ENCODE measurements around the gene RASAL2. TPM values are rescaled to one million over a fixed set of nuclear protein-coding genes. Genes with fewer than 3 reads are reported as not detected.

The RASAL2 gene
- total and polyA plus RNA-seq, 2 donors (not counting 1 experiment from before 2014, with no cell fraction given) = 0.12 TPM; not detected in 1

- intact Hi-C loops (cut with micrococcal nuclease) = no loop called here
- Histone ChIP-seq H2AFZ (ENCODE audit: insufficient read depth, low read depth, low read length, poor library complexity, severe bottlenecking) (no peak overlapping the region), H3K27me3 (replicated peaks in 1 of 4; ENCODE audit: control extremely low read depth in 1 of 4, control insufficient read depth in 3 of 4, insufficient read depth in 4 of 4, low read length in 3 of 4) (peaks cover 0 to 5% (median 2%) of the 10 kb centered on the region in 4 experiments), H3K4me1 (ENCODE audit: control insufficient read depth in 2 of 2, insufficient read depth in 2 of 2, low read length in 2 of 2) (no peaks in the 10 kb centered on the region), H3K4me2 (replicated peaks; ENCODE audit: low read depth, low read length, poor library complexity, severe bottlenecking) (no peak overlapping the region), H3K27ac (ENCODE audit: low read length in 2 of 2) (no peak overlapping the region), H3K9me3 (ENCODE audit: control extremely low read depth in 1 of 3, control insufficient read depth in 2 of 3, insufficient read depth in 1 of 3, low read length in 2 of 3) (no peaks in the 10 kb centered on the region), H3K9ac (ENCODE audit: low read length) (no peak overlapping the region), H3K36me3 (replicated peaks in 1 of 2; ENCODE audit: control extremely low read depth in 1 of 2, control insufficient read depth in 1 of 2, extremely low read depth in 1 of 2, insufficient read depth in 2 of 2, low read length in 1 of 2) (no peaks in the 10 kb centered on the region), H4K20me1 (ENCODE audit: control insufficient read depth, insufficient read depth, low read length, poor library complexity, severe bottlenecking) (no peaks in the 10 kb centered on the region), H3K4me3 (ENCODE audit: control extremely low read depth in 1 of 5, extremely low read depth in 1 of 5, insufficient read depth in 1 of 5, low read depth in 2 of 5, low read length in 4 of 5) (no peak overlapping the region), H3K79me2 (ENCODE audit: control insufficient read depth, insufficient read depth, low read length) (no peaks in the 10 kb centered on the region)
- ChIA-PET CTCF (no interaction called here), POLR2A (no interaction called here)
- TF ChIP-seq EZH2 (IDR thresholded peaks at IDR 0.05; ENCODE audit: borderline replicate concordance, insufficient read depth, low read depth, low read length, poor library complexity, severe bottlenecking) = no peak
- TF ChIP-seq CTCF (IDR thresholded peaks at IDR 0.05) = no peak
- Mint-ChIP-seq H3K4me1 (no peaks in the 10 kb centered on the region), H3K27me3 (no peaks in the 10 kb centered on the region), H3K4me3 (no peak overlapping the region), H3K9me3 (ENCODE audit: insufficient read depth) (no peaks in the 10 kb centered on the region), H3K27ac (no peak overlapping the region)
- 100% methylated on average over 1 of the region's 6 CpGs for WGBS (ENCODE audit: insufficient coverage)
- ATAC-seq (ENCODE audit: low read depth) = no peak
- DNase-seq = no peak
Measured at GRCh38 chr1:178160736-178161475, 67.0 kb downstream of the RASAL2 start.

- Histone ChIP-seq H3K9me3 (ENCODE audit: control extremely low read depth in 1 of 3, control insufficient read depth in 2 of 3, insufficient read depth in 1 of 3, low read length in 2 of 3) (no peaks in the 10 kb centered on the region), H3K27me3 (replicated peaks in 1 of 4; ENCODE audit: control extremely low read depth in 1 of 4, control insufficient read depth in 3 of 4, insufficient read depth in 4 of 4, low read length in 3 of 4) (peaks cover 0 to 5% (median 2%) of the 10 kb centered on the region in 4 experiments), H2AFZ (ENCODE audit: insufficient read depth, low read depth, low read length, poor library complexity, severe bottlenecking) (no peak overlapping the region), H3K79me2 (ENCODE audit: control insufficient read depth, insufficient read depth, low read length) (no peaks in the 10 kb centered on the region), H3K9ac (ENCODE audit: low read length) (no peak overlapping the region), H3K4me2 (replicated peaks; ENCODE audit: low read depth, low read length, poor library complexity, severe bottlenecking) (no peak overlapping the region), H3K4me1 (ENCODE audit: control insufficient read depth in 2 of 2, insufficient read depth in 2 of 2, low read length in 2 of 2) (no peaks in the 10 kb centered on the region), H3K27ac (ENCODE audit: low read length in 2 of 2) (no peak overlapping the region), H3K36me3 (replicated peaks in 1 of 2; ENCODE audit: control extremely low read depth in 1 of 2, control insufficient read depth in 1 of 2, extremely low read depth in 1 of 2, insufficient read depth in 2 of 2, low read length in 1 of 2) (no peaks in the 10 kb centered on the region), H3K4me3 (ENCODE audit: control extremely low read depth in 1 of 5, extremely low read depth in 1 of 5, insufficient read depth in 1 of 5, low read depth in 2 of 5, low read length in 4 of 5) (no peak overlapping the region), H4K20me1 (ENCODE audit: control insufficient read depth, insufficient read depth, low read length, poor library complexity, severe bottlenecking) (no peaks in the 10 kb centered on the region)
- Mint-ChIP-seq H3K4me1 (no peaks in the 10 kb centered on the region), H3K9me3 (ENCODE audit: insufficient read depth) (no peaks in the 10 kb centered on the region), H3K4me3 (no peak overlapping the region), H3K27me3 (no peaks in the 10 kb centered on the region), H3K27ac (no peak overlapping the region)
- no peak for ATAC-seq (ENCODE audit: low read depth)
- no peak for DNase-seq
- intact Hi-C loops (cut with micrococcal nuclease) = no loop called here
- TF ChIP-seq EZH2 (IDR thresholded peaks at IDR 0.05; ENCODE audit: borderline replicate concordance, insufficient read depth, low read depth, low read length, poor library complexity, severe bottlenecking) (no peak), CTCF (IDR thresholded peaks at IDR 0.05) (no peak)
- WGBS (ENCODE audit: insufficient coverage) = no CpG with 5 or more reads among the region's 2 CpGs
- CTCF ChIA-PET = no interaction called here
- POLR2A ChIA-PET = no interaction called here
Measured at GRCh38 chr1:178161516-178161915, 67.6 kb downstream of the RASAL2 start.
